Heart left ventricle (tissue), 16 donors: ENCODE results near the gene ZNF200. TPM values are rescaled to one million over a fixed set of nuclear protein-coding genes. Genes with fewer than 3 reads are reported as not detected.
"Not testable (repeated sequence)": the region's sequence is repeated elsewhere in the genome, so short reads cannot be mapped to it uniquely, and the experiment has no call there.

Experiments used
- ATAC-seq, 4 donors: fragments of 200-7000 bp; cut with Tn5 transposase; one replicate each; pipeline ENCODE4 v1.9.1; 2020 to 2022; ENCODE audit warnings: moderate library complexity in 4 of 4, mild to moderate bottlenecking in 3 of 4, moderate number of reproducible peaks in 1 of 4
- DNase-seq, 5 donors: peaks; one replicate each; pipeline ENCODE4 v3.0.0-alpha.2; 2020
- H3K27ac ChIP-seq, 12 donors: fragments of 200-600 bp; sonication (generic) in 4 of 12; one replicate each; pipeline versions ENCODE4 v1.5.0 to v1.8.0; 2016 to 2022; ENCODE audit warnings: mild to moderate bottlenecking in 2 of 12
- H3K27me3 ChIP-seq, 9 donors: fragments of 200-600 bp; sonication (generic) in 2 of 9; one replicate each; pipeline versions ENCODE4 v1.5.1 to v1.8.0; 2016 to 2022; ENCODE audit warnings: mild to moderate bottlenecking in 3 of 9
- H3K36me3 ChIP-seq, 9 donors: fragments of 200-600 bp; sonication (generic) in 2 of 9; one replicate each; pipeline versions ENCODE4 v1.5.0 to v1.8.0; 2018 to 2022; ENCODE audit warnings: mild to moderate bottlenecking in 2 of 9
- H3K4me1 ChIP-seq, 12 donors: fragments of 200-600 bp; sonication (generic) in 4 of 12; one replicate each; pipeline versions ENCODE4 v1.5.0 to v1.8.0; 2016 to 2022; ENCODE audit warnings: mild to moderate bottlenecking in 3 of 12
- H3K4me3 ChIP-seq, 12 donors: fragments of 200-600 bp; sonication (generic) in 4 of 12; one replicate each; pipeline versions ENCODE4 v1.5.0 to v1.8.0; 2017 to 2022; ENCODE audit warnings: mild to moderate bottlenecking in 9 of 12, moderate library complexity in 4 of 12
- H3K9me3 ChIP-seq, 12 donors: fragments of 200-600 bp; sonication (generic) in 4 of 12; one replicate each; pipeline versions ENCODE4 v1.5.0 to v1.8.0; 2016 to 2022; ENCODE audit warnings: mild to moderate bottlenecking in 1 of 12
- CTCF ChIP-seq, 12 donors: fragments of 200-600 bp; sonication (generic) in 4 of 12; IDR thresholded peaks; one replicate each; pipeline versions ENCODE4 v1.5.0 to v1.8.0; 2018 to 2022; ENCODE audit warnings: antibody characterized with exemption in 12 of 12, mild to moderate bottlenecking in 5 of 12
- POLR2A ChIP-seq, 2 donors: fragments of 450-650 bp; IDR thresholded peaks; one replicate each; pipeline ENCODE4 v1.6.1; 2017; ENCODE audit warnings: antibody characterized with exemption in 2 of 2, mild to moderate bottlenecking in 2 of 2, moderate library complexity in 2 of 2
- WGBS, 4 donors: extraction: QIAGEN DNeasy Blood & Tissue Kit in 2 of 4; methylation state at CpG; one replicate each; pipeline versions ENCODE4 v1.1.5 to v1.1.7; 2013 to 2018; 5-methylcytosine and 5-hydroxymethylcytosine counted together
- intact Hi-C, 10 donors: fragments of 100-400 bp; cut with DNase I; formaldehyde crosslinking; loops; one replicate each; pipeline versions ENCODE4 v1.11.1 to v1.14.2; 2022
- polyA plus RNA-seq, 2 donors: library from polyadenylated mRNA; stranded (reverse); fragments of 200-250 nt; gene quantifications; one replicate each; pipeline ENCODE4 v1.2.3, GENCODE V29; 2013
- total RNA-seq, 9 donors: library from RNA; depleted of rRNA in 2 of 9; stranded (reverse); fragments of >200 nt in 2 of 9; fragmentation: NEBNext Ultra II Directional in 3 of 9; extraction: Animal tissue kit (Norgen Biotek cat#: 25700) in 3 of 9; gene quantifications; one replicate each; pipeline versions ENCODE4 v1.1.0 to v1.2.4, GENCODE V29; 2016 to 2023
- donor health status: ischemic (EF 13 %, LVEDD 7.1; RV severe dilation, severe dysfunction).
- donor health status: healthy with polysubstance abuse.
- donor health status: DM: no; HTN: yes; CAD: no.
- donor health status: DM: no; HTN: no; CAD: no.
- donor health status: ischemic (EF 25% LVEDD 6.9; RV normal size, moderate dysfunction).
- donor health status: ischemic (EF 25% LVEDD 5.7; RV mildly dilated, moderate dysfunction).
- donor health status: healthy.
- donor health status: DM: yes; HTN: yes; CAD: no.
- donor health status: ischemic (EF 35%, LVEDD 5.7; RV mildly dilated, moderate dysfunction).
- donor health status: nonischemic (EF 11% LVEDD 7.7; RV severe dilation, severe dysfunction).
- donor health status: DM: yes; HTN: yes; CAD: no.
- donor health status: PGD.
- donor health status: ischemic (EF 29% LVEDD 5.4; RV normal size, mild dysfunction).
- donor health status: nonischemic (EF 23%, LVEDD 6.1; RV moderate dilation, normal function).

The ZNF200 gene
- total and polyA plus RNA-seq, 11 donors = 2.7 to 8.7 (median 5.5) TPM

- peaks cover 0 to 23% (median 10%) of the 10 kb centered on the region in 12 donors for H3K4me1 ChIP-seq
- DNase-seq = no peak
- ATAC-seq = peak in 2 of 4 donors; percentile 38 to 58
- TF ChIP-seq CTCF (IDR thresholded peaks at IDR 0.05) (peak in 7 of 12 donors; percentile 13 to 37 (median 26)), POLR2A (IDR thresholded peaks at IDR 0.05) (no peak)
- H3K27me3 ChIP-seq = peaks cover 41 to 99% (median 95%) of the 10 kb centered on the region in 9 donors
- 1 to 3% (median 1%) methylated on average over 29 to 72 of the region's 72 CpGs for WGBS, 4 donors
- intact Hi-C loops = loop anchor here in 2 of 10 donors (10.0 kb wide), 1 partner anchor 322 kb away; the partner anchor contains the start of gene CLUAP1 (in 2 of the 2)
- peak overlapping the region in 10 of 12 donors; percentile 12 to 48 (median 20) for H3K4me3 ChIP-seq
- no peaks in the 10 kb centered on the region for H3K9me3 ChIP-seq
- H3K36me3 ChIP-seq = no peaks in the 10 kb centered on the region
- H3K27ac ChIP-seq = no peak overlapping the region
These were observed 52.1 kb downstream of the ZNF200 start for GRCh38 chr16:3182608-3183444.

- not testable (repeated sequence) for H3K36me3 ChIP-seq, H3K27ac ChIP-seq, DNase-seq, ATAC-seq, H3K9me3 ChIP-seq
- Histone ChIP-seq H3K27me3 (peaks cover 40 to 99% (median 95%) of the 10 kb centered on the region in 9 donors), H3K4me1 (peaks cover 0 to 23% (median 10%) of the 10 kb centered on the region in 12 donors), H3K4me3 (peak overlapping the region in 1 of 12 donors; percentile 48)
- 36 to 37% (median 36%) methylated on average over 8 of the region's 8 CpGs for WGBS, 4 donors
- intact Hi-C loops = loop anchor here in 2 of 10 donors (10.0 kb wide), 1 partner anchor 323 kb away; the partner anchor contains the start of gene CLUAP1 (in 2 of the 2)
These were observed 52.7 kb downstream of the ZNF200 start for GRCh38 chr16:3182293-3182607.

- Histone ChIP-seq H3K9me3 (no peaks in the 10 kb centered on the region), H3K4me1 (peaks cover 0 to 23% (median 10%) of the 10 kb centered on the region in 12 donors), H3K27ac (no peak overlapping the region), H3K36me3 (no peaks in the 10 kb centered on the region), H3K27me3 (peaks cover 44 to 99% (median 95%) of the 10 kb centered on the region in 9 donors), H3K4me3 (no peak overlapping the region)
- ATAC-seq = no peak
- no peak for TF ChIP-seq POLR2A (IDR thresholded peaks at IDR 0.05)
- TF ChIP-seq CTCF (IDR thresholded peaks at IDR 0.05) = no peak
- DNase-seq = no peak
- intact Hi-C loops = loop anchor here in 2 of 10 donors (10.0 kb wide), 1 partner anchor 324 kb away; the partner anchor contains the start of gene CLUAP1 (in 2 of the 2)
- 21 to 68% (median 51%) methylated on average over 21 of the region's 21 CpGs for WGBS, 4 donors
These were observed 54.5 kb downstream of the ZNF200 start for GRCh38 chr16:3180445-3180878.

- H3K9me3 ChIP-seq = no peaks in the 10 kb centered on the region
- intact Hi-C loops = loop anchor here in 2 of 10 donors (10.0 kb wide), 1 partner anchor 325 kb away; the partner anchor contains the start of gene CLUAP1 (in 2 of the 2)
- no peak for TF ChIP-seq CTCF (IDR thresholded peaks at IDR 0.05)
- no peak for TF ChIP-seq POLR2A (IDR thresholded peaks at IDR 0.05)
- H3K4me1 ChIP-seq = peaks cover 0 to 30% (median 10%) of the 10 kb centered on the region in 12 donors
- H3K27me3 ChIP-seq = peaks cover 46 to 99% (median 96%) of the 10 kb centered on the region in 9 donors
- H3K4me3 ChIP-seq = no peak overlapping the region
- H3K27ac ChIP-seq = no peak overlapping the region
- WGBS, 4 donors = 69 to 73% (median 71%) methylated on average over 6 to 8 of the region's 8 CpGs
- no peaks in the 10 kb centered on the region for H3K36me3 ChIP-seq
- DNase-seq (no peak), ATAC-seq (no peak)
These were observed 55.3 kb downstream of the ZNF200 start for GRCh38 chr16:3179651-3180050.
